Fibroblast of the conjunctiva (primary cell): ENCODE data around the gene DUS1L.

Experiments
- DNase-seq: peaks from one replicate; pipeline ENCODE4 v3.0.0-alpha.2; 2010; ENCODE audit warnings: low read depth

The DUS1L gene

GRCh38 chr17:82087961-82088837 lies 22.6 kb upstream of the DUS1L start:
- DNase-seq = no peak

DNA sequence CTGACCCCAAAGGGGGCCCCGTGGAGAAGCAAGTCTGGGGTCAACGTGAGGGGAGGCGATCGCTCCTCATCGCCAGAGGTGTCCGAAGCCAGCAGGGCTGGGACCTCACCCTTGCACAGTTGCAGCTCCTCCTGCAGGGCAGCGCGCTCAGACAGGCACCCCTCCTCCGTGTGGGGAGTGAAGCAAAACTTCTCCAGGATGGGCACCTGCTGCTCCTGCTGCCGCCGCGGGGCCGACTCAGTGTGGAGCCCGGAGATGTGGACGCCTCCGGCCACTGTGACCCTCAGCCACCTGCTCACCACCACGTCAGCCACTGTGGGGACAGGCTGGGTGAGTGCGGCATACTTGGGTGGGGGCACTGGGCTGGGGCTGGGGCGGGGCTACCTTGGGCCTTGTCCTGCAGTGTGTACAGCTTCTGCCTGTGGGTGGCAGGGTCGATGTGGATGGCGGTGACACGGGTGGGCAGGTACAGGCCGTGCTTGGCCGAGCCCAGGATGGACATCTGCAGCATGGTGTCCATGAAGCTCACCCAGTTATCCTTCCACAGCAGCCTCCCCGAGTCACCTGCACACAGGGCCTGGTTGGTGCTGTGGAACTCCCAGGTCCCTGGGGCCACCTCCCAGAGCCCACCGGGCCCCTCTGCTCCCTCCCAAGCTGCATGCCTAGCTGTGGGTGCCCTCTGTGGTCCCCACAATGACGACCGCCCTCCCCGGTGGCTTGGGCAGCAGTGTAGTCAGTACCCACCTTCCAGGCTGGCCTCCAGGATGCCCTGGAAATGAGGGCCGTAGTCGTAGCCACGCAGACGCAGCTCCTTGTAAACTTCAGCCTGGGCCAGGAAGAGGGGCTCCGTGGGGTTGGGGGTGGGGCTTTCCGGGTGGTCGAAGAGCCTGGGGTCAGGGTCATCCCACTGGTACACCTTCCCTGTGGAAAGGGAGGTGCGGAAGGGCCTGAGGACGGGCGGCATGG lies 21.6 kb upstream of the DUS1L start:
- DNase-seq = no peak

GRCh38 chr17:82085931-82086764 lies 20.5 kb upstream of the DUS1L start:
- no peak for DNase-seq

GRCh38 chr17:82085031-82085861 lies 19.6 kb upstream of the DUS1L start:
- no peak for DNase-seq

DNA sequence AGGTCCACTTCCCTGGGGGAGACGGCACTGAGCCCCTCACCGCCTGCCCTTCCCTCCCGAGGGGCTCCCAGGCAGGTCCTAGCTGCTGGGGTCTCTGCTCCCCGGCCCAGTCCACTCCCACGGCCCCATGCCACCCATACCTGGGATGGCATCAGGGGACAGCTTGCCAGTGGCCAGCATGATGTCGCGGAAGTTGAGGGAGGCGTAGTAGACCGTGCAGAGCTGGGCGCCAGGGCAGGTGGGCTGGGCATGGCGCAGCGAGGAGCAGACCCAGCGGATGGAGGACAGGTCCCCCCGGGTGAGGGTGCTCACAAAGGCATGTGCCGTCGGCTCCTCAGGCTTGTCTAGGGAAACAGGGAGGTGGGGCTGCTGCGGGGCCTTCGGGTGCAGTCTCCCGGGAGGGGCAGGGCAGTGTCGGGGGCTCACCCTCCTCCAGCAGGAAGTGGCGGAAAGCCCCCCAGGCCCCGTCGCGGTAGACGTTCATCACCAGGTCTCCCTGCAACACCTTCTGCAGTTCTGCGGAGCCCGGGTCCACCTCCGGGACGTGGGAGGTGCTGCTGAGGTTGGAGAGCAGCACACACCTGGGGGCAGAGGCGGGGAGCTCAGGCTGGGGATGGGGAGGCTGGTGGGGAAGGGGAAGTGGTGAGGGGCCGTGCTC lies 18.9 kb upstream of the DUS1L start:
- no peak for DNase-seq

DNA sequence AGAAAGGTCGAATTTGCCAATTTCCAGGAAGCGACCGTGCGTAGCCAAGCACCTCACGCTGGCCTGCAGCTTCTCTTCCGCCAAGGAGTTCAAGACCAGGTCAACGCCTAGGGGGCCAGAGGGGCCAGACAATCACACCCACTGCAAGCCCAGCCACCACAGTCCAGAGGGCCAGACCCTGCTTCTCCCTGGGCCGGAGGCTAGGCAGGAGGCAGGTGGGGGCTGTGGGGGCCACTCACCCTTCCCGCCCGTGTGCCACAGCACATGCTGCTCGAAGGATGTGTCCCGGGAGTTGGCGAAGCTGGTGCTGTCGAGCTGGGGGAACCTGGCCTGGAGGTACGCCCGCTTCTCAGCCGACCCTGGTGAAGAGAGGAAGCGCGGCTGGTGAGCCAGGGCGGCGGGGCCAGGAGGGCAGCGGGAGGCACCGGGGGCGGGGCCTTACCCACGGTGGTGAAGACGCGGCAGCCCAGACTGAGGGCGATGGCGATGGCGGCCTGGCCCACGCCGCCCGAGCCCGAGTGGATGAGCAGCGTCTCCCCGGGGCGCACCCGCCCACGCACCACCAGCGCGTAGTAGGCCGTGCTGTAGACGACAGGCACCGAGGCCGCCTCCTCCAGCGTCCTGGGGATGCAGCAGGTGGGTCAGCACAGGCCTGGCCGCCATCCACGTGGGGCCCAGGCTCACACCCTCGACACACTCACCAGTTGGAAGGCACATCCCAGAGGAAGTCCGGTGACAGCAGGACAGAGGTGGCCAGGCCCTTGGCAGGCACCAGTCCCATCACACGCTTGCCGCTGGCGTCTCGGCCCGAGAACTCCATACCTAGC lies 18.1 kb upstream of the DUS1L start:
- no peak for DNase-seq

DNA sequence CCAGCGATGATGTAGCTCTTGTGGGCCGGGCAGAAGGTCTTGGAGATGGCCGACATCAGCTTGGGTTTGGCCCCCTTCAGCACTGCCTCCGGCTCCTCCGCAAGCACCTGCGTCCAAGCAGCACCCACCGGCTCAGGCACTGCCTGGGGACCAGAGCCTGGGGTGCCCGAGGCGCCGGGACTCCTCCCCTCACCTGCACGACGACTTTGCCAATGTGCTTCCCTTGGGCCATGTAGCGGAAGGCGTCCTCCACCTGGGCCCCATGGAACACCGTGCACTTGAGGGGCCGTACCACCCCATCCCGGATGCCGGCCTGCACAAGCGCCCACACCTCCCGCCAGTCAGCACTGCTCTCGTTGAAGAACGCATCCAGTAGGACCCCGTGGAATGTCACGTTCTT lies 17.4 kb upstream of the DUS1L start:
- no peak for DNase-seq

GRCh38 chr17:82082456-82082855 lies 16.9 kb upstream of the DUS1L start:
- DNase-seq = no peak

- no peak for DNase-seq
Measured at GRCh38 chr17:82081966-82082365, 16.4 kb upstream of the DUS1L start.

DNA sequence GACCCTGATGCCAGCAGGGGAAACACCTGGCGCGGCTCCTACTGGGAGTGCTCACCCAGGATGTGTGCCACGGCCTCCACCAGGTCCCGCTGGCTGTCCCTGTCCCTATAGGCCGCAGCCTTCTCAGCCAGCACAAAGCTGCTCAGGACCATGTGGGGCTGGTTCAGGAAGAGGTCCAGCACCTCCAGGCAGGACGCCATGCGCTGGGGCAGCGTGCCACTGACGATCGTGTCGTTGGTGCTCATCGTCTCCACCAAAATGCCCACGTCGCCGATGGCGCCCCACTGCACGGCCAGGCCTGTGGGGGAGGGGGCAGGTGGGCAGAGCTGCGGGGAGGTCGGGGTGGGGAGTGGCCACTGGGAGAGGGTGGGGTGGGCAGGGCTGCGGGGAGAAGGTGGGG lies 15.9 kb upstream of the DUS1L start:
- DNase-seq = no peak

DNA sequence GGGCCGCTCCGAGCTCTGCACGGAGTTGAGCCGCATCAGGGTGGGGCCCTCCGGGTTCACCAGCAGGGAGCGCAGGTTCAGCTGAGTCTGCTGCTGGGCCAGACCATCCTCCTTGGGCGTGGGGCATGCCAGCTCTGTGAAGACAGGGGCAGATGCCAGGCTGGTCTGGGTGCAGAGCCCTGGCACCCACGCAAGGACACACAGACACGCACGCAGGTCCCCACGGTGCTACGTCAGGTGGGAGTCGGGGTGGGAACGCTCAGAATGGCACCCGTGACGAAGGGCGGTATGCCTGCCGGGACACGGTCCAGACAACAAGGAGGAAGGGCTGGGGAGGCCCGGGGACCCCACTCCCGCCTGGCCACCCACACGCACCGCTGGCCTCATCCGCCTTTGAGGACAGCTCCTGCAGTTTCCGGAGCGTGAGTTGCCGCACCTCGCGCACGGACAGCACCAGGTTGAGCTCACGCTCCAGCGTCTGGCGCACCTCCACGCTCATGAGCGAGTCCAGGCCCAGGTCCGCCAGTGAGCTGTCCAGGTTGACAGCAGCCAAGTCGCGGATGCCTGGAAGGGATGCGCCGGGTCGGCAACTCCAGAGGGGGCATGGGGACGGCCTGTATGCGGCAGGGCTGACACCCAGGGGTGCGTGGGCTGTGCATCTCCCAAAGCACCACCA lies 15.3 kb upstream of the DUS1L start:
- DNase-seq = no peak

GRCh38 chr17:82080048-82080788 lies 14.6 kb upstream of the DUS1L start:
- DNase-seq = no peak

DNA sequence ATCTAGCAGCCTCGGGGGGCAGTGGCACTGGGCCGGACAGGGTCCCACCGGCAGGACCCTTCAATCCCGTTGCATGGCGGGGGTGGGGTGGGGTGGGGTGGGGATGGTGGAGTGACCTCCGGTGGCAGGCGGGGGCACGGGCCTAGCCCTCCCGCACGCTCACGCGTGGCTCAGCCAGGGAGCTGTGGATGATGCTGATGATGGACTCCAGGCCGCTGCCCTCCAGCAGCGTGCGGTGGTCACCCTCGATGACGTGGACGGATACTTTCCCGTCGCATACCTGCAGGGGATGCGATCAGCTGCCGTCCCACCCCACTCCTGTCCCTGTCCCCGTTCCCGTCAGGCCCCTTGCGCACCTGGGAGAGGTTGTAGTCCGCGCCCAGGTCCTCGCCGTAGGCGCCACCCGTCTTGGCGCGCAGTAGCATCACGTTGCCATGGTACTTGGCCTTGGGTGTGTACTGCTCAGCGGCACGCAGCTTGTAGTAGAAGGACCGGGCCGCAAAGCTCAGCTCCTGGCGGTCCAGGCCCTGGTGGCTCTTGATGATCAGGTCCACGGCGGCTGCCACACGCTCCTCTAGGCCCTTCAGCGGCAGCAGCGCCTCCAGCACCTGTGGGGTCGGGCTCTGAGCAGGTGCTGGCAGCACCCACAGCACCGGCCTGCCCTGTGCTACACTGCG lies 13.5 kb upstream of the DUS1L start:
- DNase-seq = no peak

DNA sequence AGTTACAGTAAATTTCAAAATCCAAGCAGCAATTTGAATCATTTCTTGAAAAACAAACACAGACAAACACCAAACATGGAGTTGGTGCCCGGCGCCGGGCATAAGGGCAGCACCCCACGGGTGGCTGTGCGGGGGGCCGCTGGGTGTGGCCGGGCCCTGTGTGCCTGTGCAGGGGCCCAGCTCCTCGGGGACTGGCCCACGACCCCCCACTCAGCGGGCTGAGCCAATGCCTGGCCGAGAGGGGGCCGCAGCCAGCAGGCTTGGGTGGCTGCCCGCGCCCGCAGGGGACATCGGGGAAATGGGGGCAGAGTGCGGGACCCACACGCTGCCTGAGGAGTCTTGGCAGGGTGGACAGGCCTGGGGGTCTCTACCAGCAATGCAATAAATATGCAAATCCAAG lies 12.8 kb upstream of the DUS1L start:
- DNase-seq = no peak

DNA sequence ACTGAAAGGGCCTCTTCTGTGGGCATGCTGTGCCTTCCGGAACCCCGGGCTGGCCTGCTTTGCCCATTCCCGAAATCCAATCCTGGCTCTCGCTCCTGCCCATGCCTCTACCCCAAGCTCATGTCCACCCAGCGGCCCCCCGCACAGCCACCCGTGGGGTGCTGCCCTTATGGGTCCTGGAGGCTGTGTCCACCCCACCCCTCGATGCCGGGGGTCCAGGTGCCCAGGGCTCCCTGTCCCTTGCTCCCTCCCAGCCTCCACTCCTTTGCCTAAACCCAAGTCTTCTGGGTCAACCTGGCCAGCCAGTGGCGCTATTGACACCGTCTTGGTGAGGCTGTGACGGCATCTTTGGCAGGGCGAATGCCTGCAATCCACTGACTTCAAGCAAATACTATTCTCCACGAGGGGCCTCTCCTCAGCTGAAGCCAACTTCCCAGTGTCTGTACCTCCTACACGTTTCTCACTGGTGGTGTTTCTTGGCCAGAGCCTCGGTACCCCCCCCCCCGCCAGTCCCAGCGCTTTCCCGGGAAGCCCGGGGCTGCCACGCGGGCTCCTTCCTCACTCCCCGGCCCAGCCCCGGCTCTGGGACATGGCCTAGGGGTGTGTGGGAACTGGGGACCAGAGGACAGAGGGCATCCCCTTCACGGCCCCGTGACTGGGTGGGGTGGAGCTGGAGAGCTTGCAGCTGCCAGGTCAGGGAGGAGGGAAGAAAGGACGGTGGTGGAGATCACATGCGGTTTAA lies 12.2 kb upstream of the DUS1L start:
- no peak for DNase-seq

DNA sequence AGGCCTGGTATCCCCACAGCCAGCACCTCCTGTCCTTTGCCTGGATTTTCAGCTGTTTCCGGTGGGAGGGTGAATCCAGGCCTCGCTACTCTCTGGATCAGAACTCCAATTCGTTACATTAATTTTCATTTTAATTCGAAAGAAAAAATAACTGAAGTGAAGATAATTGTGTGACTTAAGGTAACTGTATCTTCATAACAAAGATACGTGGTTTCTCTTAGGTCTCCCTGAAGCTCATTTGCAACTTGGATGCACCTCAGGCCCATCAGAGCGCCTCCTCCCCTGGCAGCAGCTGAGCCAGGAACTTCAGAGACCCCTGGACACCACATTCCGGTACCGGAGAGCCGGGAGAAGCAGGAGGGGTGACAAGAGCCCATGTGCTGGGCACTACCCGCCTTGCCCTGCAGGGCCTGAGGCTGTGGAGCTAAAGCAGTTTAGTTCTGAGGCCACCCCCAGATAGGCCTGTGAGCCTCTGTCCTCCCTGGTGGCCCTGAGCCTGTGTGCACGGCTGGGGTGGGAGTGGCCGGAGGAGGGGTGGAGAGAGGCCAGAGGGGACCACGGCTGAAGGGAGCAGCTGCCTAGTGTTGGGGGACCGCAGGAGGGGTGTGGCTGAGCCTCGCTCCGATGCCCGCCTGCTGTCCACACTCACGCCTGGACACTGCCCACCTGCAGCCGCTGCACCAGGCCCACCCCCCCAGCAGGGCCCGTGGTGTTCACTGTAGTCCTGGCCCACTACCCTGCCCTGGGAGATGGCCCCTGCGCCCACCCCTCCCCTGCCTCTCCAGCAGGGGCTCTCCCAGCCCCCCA lies 11.4 kb upstream of the DUS1L start:
- no peak for DNase-seq
